GM20000 (cell line): ENCODE measurements around the gene HYAL2.
"Not testable (repeated sequence)": the region's sequence is repeated elsewhere in the genome, so short reads cannot be mapped to it uniquely, and the experiment has no call there.

Experiments used
- DNase-seq: peaks from one replicate; pipeline ENCODE4 v3.0.0; 2012; ENCODE audit warnings: low spot score
- TF ChIP-seq, protein P1 (sequence below): IDR thresholded peaks from 2 replicates; pipeline ENCODE4 v1.5.1; 2012; ENCODE audit warnings: mild to moderate bottlenecking, control low read depth; ENCODE audit errors: extremely low read depth, missing control alignments

Gene HYAL2

DNA sequence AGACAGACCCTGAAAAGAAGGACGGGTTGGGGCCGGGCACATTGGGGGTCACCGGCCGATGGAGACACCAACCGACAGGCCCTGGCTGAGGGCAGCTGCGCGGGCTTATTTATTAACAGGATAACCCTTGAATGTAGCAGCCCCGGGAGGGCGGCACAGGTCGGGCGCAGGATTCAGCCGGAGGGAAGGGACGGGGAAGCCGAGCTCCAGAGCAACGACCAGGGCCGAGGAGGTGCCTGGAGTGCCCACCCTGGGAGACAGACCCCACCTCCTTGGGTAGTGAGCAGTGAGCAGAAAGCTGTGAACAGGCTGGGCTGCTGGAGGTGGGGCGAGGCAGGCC, 45.8 kb downstream of the HYAL2 start:
- TF ChIP-seq, protein P1, sequence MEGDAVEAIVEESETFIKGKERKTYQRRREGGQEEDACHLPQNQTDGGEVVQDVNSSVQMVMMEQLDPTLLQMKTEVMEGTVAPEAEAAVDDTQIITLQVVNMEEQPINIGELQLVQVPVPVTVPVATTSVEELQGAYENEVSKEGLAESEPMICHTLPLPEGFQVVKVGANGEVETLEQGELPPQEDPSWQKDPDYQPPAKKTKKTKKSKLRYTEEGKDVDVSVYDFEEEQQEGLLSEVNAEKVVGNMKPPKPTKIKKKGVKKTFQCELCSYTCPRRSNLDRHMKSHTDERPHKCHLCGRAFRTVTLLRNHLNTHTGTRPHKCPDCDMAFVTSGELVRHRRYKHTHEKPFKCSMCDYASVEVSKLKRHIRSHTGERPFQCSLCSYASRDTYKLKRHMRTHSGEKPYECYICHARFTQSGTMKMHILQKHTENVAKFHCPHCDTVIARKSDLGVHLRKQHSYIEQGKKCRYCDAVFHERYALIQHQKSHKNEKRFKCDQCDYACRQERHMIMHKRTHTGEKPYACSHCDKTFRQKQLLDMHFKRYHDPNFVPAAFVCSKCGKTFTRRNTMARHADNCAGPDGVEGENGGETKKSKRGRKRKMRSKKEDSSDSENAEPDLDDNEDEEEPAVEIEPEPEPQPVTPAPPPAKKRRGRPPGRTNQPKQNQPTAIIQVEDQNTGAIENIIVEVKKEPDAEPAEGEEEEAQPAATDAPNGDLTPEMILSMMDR, result no peak
- no peak for DNase-seq

DNA sequence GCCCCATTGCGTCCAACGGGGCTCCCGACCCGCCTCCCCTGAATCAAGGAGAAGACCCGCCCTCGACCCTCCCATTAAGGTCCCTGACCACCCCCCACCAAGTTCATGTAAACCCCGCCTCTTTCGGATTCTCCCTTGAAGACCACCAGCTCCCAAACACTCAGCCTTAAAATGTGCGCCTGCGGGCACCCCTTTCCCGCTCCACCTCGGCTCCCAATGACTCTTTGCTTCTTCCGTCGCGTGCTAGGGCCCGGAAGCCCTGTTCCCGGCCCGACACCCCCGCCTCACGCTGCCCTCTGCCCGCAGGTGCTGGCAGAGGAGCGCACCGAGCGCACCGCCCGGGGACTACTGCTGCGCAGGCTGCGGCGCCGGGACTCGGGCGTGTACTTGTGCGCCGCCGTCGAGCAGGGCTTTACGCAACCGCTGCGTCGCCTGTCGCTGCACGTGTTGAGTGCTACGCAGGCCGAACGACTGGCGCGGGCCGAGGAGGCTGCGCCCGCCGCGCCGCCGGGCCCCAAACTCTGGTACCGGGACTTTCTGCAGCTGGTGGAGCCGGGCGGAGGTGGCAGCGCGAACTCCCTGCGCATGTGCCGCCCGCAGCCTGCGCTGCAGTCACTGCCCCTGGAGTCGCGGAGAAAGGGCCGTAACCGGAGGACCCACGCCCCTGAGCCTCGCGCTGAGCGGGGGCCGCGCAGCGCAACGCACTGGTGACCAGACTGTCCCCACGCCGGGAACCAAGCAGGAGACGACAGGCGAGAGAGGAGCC, 46.4 kb downstream of the HYAL2 start:
- DNase-seq, result peak; percentile 25
- TF ChIP-seq, protein P1, result no peak

DNA sequence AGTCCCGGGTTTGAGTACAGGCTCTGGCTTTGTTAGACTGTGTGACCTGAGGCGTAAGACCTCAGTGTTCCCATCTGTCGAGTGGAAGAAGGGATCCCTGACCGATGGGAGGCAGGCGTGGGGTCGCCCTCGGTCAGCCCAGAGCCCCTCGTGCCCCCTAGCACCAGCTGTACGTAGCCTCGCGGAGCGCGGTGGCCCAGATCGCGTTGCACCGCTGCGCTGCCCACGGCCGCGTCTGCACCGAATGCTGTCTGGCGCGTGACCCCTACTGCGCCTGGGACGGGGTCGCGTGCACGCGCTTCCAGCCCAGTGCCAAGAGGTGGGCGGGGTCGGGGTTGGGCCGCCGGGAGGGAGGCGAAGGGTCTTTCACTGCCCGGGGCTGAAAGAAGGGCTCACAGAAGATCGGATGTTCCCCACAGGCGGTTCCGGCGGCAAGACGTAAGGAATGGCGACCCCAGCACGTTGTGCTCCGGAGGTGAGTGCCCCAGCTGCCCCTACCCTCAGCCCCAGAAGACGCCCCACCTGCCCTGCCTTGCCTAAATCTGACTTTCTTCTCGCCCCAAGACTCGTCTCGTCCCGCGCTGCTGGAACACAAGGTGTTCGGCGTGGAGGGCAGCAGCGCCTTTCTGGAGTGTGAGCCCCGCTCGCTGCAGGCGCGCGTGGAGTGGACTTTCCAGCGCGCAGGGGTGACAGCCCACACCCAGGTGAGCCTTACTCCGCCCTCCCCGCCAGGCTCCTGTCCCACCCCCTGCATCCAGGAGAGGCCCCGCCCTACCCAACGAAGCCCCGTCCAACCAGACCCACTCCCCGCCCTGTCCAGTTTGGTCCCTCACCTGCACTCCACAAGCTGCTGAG, 47.2 kb downstream of the HYAL2 start:
- TF ChIP-seq, protein P1, result no peak
- DNase-seq, result peak; percentile 50

DNA sequence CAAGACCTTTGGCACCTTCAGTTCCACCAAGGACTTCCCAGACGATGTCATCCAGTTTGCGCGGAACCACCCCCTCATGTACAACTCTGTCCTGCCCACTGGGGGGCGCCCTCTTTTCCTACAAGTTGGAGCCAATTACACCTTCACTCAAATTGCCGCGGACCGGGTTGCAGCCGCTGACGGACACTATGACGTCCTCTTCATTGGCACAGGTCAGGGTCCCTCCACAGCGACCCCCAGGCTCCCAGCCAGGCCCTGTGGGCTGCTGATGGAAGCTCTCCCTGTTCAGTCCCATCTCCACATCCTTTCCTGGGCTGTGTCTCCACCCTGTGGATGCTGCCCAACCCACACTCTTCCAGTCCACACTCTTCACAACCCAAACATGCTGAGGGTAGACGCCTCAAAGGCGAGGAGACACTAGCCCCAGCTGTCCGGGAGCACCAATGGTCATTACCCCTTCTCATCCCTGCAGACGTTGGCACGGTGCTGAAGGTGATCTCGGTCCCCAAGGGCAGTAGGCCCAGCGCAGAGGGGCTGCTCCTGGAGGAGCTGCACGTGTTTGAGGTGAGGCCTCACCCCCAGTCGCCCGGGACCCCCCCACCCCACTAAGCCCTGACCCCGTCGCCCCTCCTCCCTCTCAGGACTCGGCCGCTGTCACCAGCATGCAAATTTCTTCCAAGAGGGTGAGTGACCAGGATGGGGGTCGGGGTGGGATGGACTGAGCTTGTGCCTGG, 48.0 kb downstream of the HYAL2 start:
- TF ChIP-seq, protein P1, result peak; percentile 46
- DNase-seq, result peak; percentile 84

DNA sequence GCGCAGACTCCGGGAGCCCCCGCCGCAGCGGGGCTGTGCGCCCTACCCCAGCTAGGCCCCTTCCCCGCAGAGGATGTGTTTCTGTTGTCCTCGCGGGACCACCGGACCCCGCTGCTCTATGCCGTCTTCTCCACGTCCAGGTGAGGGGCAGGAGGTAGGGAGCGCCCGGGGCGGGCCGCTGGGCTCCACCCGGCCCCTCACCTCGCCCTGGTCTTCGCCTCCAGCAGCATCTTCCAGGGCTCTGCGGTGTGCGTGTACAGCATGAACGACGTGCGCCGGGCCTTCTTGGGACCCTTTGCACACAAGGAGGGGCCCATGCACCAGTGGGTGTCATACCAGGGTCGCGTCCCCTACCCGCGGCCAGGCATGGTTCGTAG, 48.9 kb downstream of the HYAL2 start:
- no peak for DNase-seq
- TF ChIP-seq, protein P1, result no peak

DNA sequence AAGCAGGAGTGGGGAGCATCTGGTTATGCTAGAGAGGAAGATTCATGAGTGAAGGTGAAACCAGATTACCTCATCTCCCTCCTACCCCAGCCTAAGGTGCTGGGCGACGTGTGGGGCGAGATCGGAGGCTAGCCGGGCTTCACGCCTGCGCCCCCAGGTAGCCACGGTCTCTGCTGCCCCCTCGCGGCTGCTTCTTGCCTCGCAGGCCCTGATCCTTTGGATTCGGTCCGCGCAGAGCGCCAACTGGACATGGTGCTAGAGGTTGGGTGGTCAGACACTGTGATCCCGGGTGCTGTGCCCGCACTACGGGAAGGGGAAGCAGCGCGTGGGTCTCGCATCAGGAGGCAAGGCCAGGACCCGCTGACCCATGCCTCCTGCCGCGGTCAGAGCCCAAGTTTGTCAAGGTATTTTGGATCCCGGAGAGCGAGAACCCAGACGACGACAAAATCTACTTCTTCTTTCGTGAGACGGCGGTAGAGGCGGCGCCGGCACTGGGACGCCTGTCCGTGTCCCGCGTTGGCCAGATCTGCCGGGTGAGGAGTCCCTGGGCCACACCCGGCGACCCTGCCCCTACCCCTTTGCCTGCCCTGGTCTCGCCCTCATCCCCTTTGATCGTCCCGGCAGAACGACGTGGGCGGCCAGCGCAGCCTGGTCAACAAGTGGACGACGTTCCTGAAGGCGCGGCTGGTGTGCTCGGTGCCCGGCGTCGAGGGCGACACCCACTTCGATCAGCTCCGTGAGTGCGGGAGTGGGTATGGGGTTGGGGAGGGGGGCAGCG, 49.4 kb downstream of the HYAL2 start:
- peak; percentile 99 for DNase-seq
- TF ChIP-seq, protein P1, result peak; percentile 94

DNA sequence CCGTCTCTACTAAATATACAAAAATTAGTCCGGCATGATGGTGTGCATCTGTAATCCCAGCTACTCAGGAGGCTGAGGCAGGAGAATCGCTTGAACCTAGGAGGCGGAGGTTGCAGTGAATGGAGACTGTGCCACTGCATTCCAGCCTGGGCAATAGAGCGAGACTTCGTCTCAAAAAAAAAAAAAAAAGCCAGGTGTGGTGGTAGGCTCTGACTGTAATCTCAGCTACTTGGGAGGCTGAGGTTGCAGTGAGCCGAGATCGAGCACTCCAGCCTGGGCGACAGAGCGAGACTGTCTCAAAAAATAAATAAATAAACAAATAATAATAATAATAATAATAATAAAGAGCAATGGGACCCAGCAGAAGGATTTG, 50.0 kb downstream of the HYAL2 start:
- DNase-seq, result not testable (repeated sequence)
